ENCODE measurements around the gene MDN1.
A peak's percentile ranks its signal among the peaks of the same experiment; 100 is the strongest.

Gene MDN1

GRCh38 chr6:89610149-89610642 is 209.4 kb downstream of the MDN1 start:
- Histone ChIP-seq H3K4ac (ENCODE audit: low read depth in 1 of 2, low read length in 2 of 2) (no peak overlapping the region), H2BK15ac (ENCODE audit: low read depth, poor library complexity, severe bottlenecking) (no peak overlapping the region), H2AFZ (ENCODE audit: low read depth, low read length) (no peak overlapping the region), H3K9ac (ENCODE audit: low read length) (no peak overlapping the region), H2BK5ac (ENCODE audit: low read depth, low read length, poor library complexity, severe bottlenecking) (no peak overlapping the region), H3K4me3 (ENCODE audit: insufficient read depth in 1 of 2, low read depth in 1 of 2, low read length in 2 of 2) (no peak overlapping the region), H4K91ac (ENCODE audit: low read length) (no peak overlapping the region), H3K18ac (ENCODE audit: low read depth in 1 of 2, low read length in 2 of 2) (no peak overlapping the region), H3K4me2 (ENCODE audit: low read length, poor library complexity, severe bottlenecking) (no peak overlapping the region), H3K4me1 (ENCODE audit: control insufficient read depth, insufficient read depth, low read depth, low read length) (peaks cover 2% of the 10 kb centered on the region), H3K79me1 (replicated peaks; ENCODE audit: low read length, poor library complexity, severe bottlenecking) (no peaks in the 10 kb centered on the region), H3K14ac (ENCODE audit: low read length in 2 of 2) (no peak overlapping the region), H2AK5ac (ENCODE audit: low read length, severe bottlenecking) (no peak overlapping the region), H2BK120ac (ENCODE audit: low read depth, low read length) (no peak overlapping the region), H3K27me3 (ENCODE audit: control insufficient read depth in 1 of 2, insufficient read depth in 1 of 2, low read length in 2 of 2) (no peaks in the 10 kb centered on the region), H4K8ac (ENCODE audit: low read length) (no peak overlapping the region), H3K23ac (ENCODE audit: low read length in 2 of 2) (no peak overlapping the region), H3K9me3 (ENCODE audit: control insufficient read depth, low read length) (no peaks in the 10 kb centered on the region), H3K27ac (ENCODE audit: low read length, poor library complexity, severe bottlenecking) (no peak overlapping the region), H3K36me3 (ENCODE audit: control insufficient read depth in 1 of 2, insufficient read depth in 2 of 2, low read depth in 1 of 2, low read length in 2 of 2) (no peaks in the 10 kb centered on the region), H2BK12ac (ENCODE audit: low read length in 2 of 2) (no peak overlapping the region)
- WGBS, result 46% methylated on average over 6 of the region's 11 CpGs
- DNase-seq, result peak; percentile 59

GRCh38 chr6:89605861-89606260 is 213.7 kb downstream of the MDN1 start:
- Histone ChIP-seq H3K4me2 (ENCODE audit: low read length, poor library complexity, severe bottlenecking) (no peak overlapping the region), H2BK15ac (ENCODE audit: low read depth, poor library complexity, severe bottlenecking) (no peak overlapping the region), H3K9me3 (ENCODE audit: control insufficient read depth, low read length) (no peaks in the 10 kb centered on the region), H3K4me3 (ENCODE audit: insufficient read depth in 1 of 2, low read depth in 1 of 2, low read length in 2 of 2) (no peak overlapping the region), H3K9ac (ENCODE audit: low read length) (no peak overlapping the region), H3K18ac (ENCODE audit: low read depth in 1 of 2, low read length in 2 of 2) (no peak overlapping the region), H2BK120ac (ENCODE audit: low read depth, low read length) (no peak overlapping the region), H3K23ac (ENCODE audit: low read length in 2 of 2) (no peak overlapping the region), H3K27ac (ENCODE audit: low read length, poor library complexity, severe bottlenecking) (no peak overlapping the region), H4K8ac (ENCODE audit: low read length) (no peak overlapping the region), H3K14ac (ENCODE audit: low read length in 2 of 2) (no peak overlapping the region), H2AFZ (ENCODE audit: low read depth, low read length) (no peak overlapping the region), H3K79me1 (replicated peaks; ENCODE audit: low read length, poor library complexity, severe bottlenecking) (no peaks in the 10 kb centered on the region), H3K4me1 (ENCODE audit: control insufficient read depth, insufficient read depth, low read depth, low read length) (no peaks in the 10 kb centered on the region), H2BK5ac (ENCODE audit: low read depth, low read length, poor library complexity, severe bottlenecking) (no peak overlapping the region), H3K4ac (ENCODE audit: low read depth in 1 of 2, low read length in 2 of 2) (no peak overlapping the region), H3K27me3 (ENCODE audit: control insufficient read depth in 1 of 2, insufficient read depth in 1 of 2, low read length in 2 of 2) (no peaks in the 10 kb centered on the region), H3K36me3 (ENCODE audit: control insufficient read depth in 1 of 2, insufficient read depth in 2 of 2, low read depth in 1 of 2, low read length in 2 of 2) (no peaks in the 10 kb centered on the region), H2AK5ac (ENCODE audit: low read length, severe bottlenecking) (no peak overlapping the region), H4K91ac (ENCODE audit: low read length) (no peak overlapping the region), H2BK12ac (ENCODE audit: low read length in 2 of 2) (no peak overlapping the region)
- no peak for DNase-seq
- 90% methylated on average over 5 of the region's 5 CpGs for WGBS

- Histone ChIP-seq H3K18ac (ENCODE audit: low read depth in 1 of 2, low read length in 2 of 2) (no peak overlapping the region), H3K14ac (ENCODE audit: low read length in 2 of 2) (no peak overlapping the region), H2BK12ac (ENCODE audit: low read length in 2 of 2) (no peak overlapping the region), H3K4me3 (ENCODE audit: insufficient read depth in 1 of 2, low read depth in 1 of 2, low read length in 2 of 2) (no peak overlapping the region), H2AFZ (ENCODE audit: low read depth, low read length) (no peak overlapping the region), H4K8ac (ENCODE audit: low read length) (no peak overlapping the region), H2BK120ac (ENCODE audit: low read depth, low read length) (no peak overlapping the region), H3K23ac (ENCODE audit: low read length in 2 of 2) (no peak overlapping the region), H3K36me3 (ENCODE audit: control insufficient read depth in 1 of 2, insufficient read depth in 2 of 2, low read depth in 1 of 2, low read length in 2 of 2) (no peaks in the 10 kb centered on the region), H2BK5ac (ENCODE audit: low read depth, low read length, poor library complexity, severe bottlenecking) (no peak overlapping the region), H3K27me3 (ENCODE audit: control insufficient read depth in 1 of 2, insufficient read depth in 1 of 2, low read length in 2 of 2) (no peaks in the 10 kb centered on the region), H2BK15ac (ENCODE audit: low read depth, poor library complexity, severe bottlenecking) (no peak overlapping the region), H3K79me1 (replicated peaks; ENCODE audit: low read length, poor library complexity, severe bottlenecking) (no peaks in the 10 kb centered on the region), H4K91ac (ENCODE audit: low read length) (no peak overlapping the region), H3K4me2 (ENCODE audit: low read length, poor library complexity, severe bottlenecking) (no peak overlapping the region), H3K27ac (ENCODE audit: low read length, poor library complexity, severe bottlenecking) (no peak overlapping the region), H2AK5ac (ENCODE audit: low read length, severe bottlenecking) (no peak overlapping the region), H3K4ac (ENCODE audit: low read depth in 1 of 2, low read length in 2 of 2) (no peak overlapping the region), H3K9ac (ENCODE audit: low read length) (no peak overlapping the region), H3K9me3 (ENCODE audit: control insufficient read depth, low read length) (no peaks in the 10 kb centered on the region), H3K4me1 (ENCODE audit: control insufficient read depth, insufficient read depth, low read depth, low read length) (no peaks in the 10 kb centered on the region)
- WGBS, result 100% methylated on average over 1 of the region's 5 CpGs
- no peak for DNase-seq
Observed at GRCh38 chr6:89604653-89605052, 214.9 kb downstream of the MDN1 start.

- H3K9ac ChIP-seq (ENCODE audit: low read length), result no peak overlapping the region
- H3K27ac ChIP-seq (ENCODE audit: low read length, poor library complexity, severe bottlenecking), result no peak overlapping the region
- no peak overlapping the region for H4K91ac ChIP-seq (ENCODE audit: low read length)
- no peak overlapping the region for H2BK120ac ChIP-seq (ENCODE audit: low read depth, low read length)
- H3K27me3 ChIP-seq (ENCODE audit: control insufficient read depth in 1 of 2, insufficient read depth in 1 of 2, low read length in 2 of 2), result no peaks in the 10 kb centered on the region
- no peak overlapping the region for H3K4me3 ChIP-seq (ENCODE audit: insufficient read depth in 1 of 2, low read depth in 1 of 2, low read length in 2 of 2)
- H3K4me1 ChIP-seq (ENCODE audit: control insufficient read depth, insufficient read depth, low read depth, low read length), result no peaks in the 10 kb centered on the region
- no peak overlapping the region for H2BK5ac ChIP-seq (ENCODE audit: low read depth, low read length, poor library complexity, severe bottlenecking)
- H3K14ac ChIP-seq (ENCODE audit: low read length in 2 of 2), result no peak overlapping the region
- 89% methylated on average over 6 of the region's 6 CpGs for WGBS
- no peaks in the 10 kb centered on the region for H3K36me3 ChIP-seq (ENCODE audit: control insufficient read depth in 1 of 2, insufficient read depth in 2 of 2, low read depth in 1 of 2, low read length in 2 of 2)
- DNase-seq, result no peak
- H2AK5ac ChIP-seq (ENCODE audit: low read length, severe bottlenecking), result no peak overlapping the region
- H3K79me1 ChIP-seq (replicated peaks; ENCODE audit: low read length, poor library complexity, severe bottlenecking), result no peaks in the 10 kb centered on the region
- H3K9me3 ChIP-seq (ENCODE audit: control insufficient read depth, low read length), result no peaks in the 10 kb centered on the region
- no peak overlapping the region for H2BK15ac ChIP-seq (ENCODE audit: low read depth, poor library complexity, severe bottlenecking)
- no peak overlapping the region for H3K4me2 ChIP-seq (ENCODE audit: low read length, poor library complexity, severe bottlenecking)
- H3K23ac ChIP-seq (ENCODE audit: low read length in 2 of 2), result no peak overlapping the region
- H3K4ac ChIP-seq (ENCODE audit: low read depth in 1 of 2, low read length in 2 of 2), result no peak overlapping the region
- no peak overlapping the region for H4K8ac ChIP-seq (ENCODE audit: low read length)
- no peak overlapping the region for H2BK12ac ChIP-seq (ENCODE audit: low read length in 2 of 2)
- no peak overlapping the region for H2AFZ ChIP-seq (ENCODE audit: low read depth, low read length)
- no peak overlapping the region for H3K18ac ChIP-seq (ENCODE audit: low read depth in 1 of 2, low read length in 2 of 2)
Observed at GRCh38 chr6:89602166-89602565, 217.4 kb downstream of the MDN1 start.
